Bone marrow (tissue), 2 donors: ENCODE data around the gene ERVW-1.
"Not testable (repeated sequence)": the region's sequence is repeated elsewhere in the genome, so short reads cannot be mapped to it uniquely, and the experiment has no call there.

Experiments
- DNase-seq, 2 donors: peaks; one replicate each; lab custom pipeline; 2025; lab: John Stamatoyannopoulos, UW

ERVW-1 gene, protein sequence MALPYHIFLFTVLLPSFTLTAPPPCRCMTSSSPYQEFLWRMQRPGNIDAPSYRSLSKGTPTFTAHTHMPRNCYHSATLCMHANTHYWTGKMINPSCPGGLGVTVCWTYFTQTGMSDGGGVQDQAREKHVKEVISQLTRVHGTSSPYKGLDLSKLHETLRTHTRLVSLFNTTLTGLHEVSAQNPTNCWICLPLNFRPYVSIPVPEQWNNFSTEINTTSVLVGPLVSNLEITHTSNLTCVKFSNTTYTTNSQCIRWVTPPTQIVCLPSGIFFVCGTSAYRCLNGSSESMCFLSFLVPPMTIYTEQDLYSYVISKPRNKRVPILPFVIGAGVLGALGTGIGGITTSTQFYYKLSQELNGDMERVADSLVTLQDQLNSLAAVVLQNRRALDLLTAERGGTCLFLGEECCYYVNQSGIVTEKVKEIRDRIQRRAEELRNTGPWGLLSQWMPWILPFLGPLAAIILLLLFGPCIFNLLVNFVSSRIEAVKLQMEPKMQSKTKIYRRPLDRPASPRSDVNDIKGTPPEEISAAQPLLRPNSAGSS

DNA sequence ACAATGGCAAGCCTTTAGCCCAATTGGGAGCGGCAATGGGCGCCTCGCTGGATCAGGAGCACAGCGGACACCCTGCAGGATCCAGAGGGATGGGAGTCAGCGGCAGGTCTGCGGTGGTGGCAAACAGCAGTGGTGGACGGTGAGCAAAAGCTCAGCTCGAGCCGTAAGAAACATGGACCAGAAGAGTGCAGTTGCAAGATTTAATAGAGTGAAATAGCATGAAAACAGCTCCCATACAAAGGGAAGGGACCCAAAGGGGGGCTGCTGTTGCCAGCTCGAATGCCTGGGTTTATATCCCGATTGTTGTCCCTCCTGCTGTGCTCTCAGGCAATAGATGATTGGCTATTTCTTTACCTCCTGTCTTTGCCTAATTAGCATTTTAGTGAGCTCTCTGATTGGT, at the start of gene ERVW-1:
TSS of gene ERVW-1 (minus strand) at position 266 of the 400 bp plus-strand sequence. CDS start 7,565 bp downstream, outside the sequence.
- not testable (repeated sequence) for DNase-seq

DNA sequence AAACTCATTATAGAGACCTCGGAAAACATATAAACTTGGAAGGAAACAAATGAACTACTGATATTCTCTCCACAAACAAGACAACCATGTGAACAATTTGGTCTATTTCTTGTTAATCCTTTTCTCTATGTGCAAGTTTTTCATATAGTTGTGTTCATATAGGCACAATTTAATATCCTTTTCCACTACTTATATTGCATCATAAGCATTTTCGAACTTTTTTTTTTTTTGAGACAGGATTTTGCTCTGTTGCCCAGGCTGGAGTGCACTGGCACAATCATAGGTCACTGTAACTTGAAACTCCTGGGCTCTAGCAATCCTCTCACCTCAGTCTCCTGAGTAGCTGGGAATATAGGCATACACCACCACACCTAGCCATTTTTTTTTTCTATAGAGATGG, 45.4 kb upstream of the ERVW-1 start:
- DNase-seq = no peak

DNA sequence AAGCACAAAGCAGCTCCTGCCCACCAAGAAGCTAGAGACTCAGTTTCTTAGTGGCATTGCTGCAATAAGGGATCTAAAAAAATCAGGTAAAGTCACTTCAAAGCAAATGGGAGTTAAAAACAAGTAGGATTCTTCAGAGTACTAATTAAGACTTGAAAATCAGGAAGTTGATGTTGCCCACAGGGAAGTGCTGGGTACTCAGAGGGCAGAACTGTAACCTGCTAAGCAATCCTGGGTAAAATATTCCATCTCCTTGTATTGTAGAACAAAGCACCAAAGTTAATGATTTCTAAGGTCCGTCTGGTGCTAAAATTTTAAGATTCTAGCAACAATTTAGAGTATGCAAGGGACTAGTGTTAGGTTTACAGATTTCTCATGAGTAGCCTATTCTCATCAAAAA, 42.3 kb upstream of the ERVW-1 start:
- no peak for DNase-seq

GRCh38 chr7:92517631-92518030, 39.9 kb upstream of the ERVW-1 start:
- DNase-seq = no peak

- no peak for DNase-seq
These were observed 35.6 kb upstream of the ERVW-1 start for GRCh38 chr7:92513167-92513902.

DNA sequence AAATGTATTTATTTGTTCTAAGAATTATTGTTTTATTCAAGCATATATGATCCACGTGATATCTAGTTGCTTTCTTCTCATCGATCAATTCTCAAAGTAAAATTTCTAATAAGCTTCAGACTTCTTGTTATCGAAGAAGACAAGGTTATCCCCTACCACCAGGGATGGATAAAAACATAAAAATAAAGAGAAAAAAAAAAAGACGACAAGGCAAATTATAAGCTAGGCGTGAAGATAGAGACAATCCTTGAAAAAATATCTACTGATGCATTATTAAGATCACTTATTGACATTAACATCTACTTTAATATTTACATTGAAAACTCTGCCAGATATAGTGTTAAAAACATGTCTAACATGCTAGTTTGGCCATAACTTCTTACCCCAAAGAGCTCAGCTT, 31.2 kb upstream of the ERVW-1 start:
- DNase-seq = no peak

DNA sequence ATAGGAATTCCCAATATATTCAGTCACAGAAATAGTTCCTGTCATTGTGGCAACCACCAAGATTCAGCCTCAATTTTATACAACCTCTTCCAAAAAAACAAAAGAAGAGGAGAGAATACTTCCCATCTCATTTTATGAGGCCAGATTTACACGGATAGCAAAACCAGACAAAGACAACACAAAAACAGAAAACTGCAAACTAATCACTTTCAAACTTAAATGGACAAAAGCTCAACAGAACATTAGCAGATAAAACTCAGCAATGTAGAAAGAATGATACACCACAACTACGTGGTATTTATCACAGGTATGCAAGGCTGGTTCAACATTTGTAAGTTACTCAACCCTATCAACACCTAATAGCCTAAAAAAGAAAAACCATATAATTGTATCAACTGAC, 28.6 kb upstream of the ERVW-1 start:
- DNase-seq = no peak

DNA sequence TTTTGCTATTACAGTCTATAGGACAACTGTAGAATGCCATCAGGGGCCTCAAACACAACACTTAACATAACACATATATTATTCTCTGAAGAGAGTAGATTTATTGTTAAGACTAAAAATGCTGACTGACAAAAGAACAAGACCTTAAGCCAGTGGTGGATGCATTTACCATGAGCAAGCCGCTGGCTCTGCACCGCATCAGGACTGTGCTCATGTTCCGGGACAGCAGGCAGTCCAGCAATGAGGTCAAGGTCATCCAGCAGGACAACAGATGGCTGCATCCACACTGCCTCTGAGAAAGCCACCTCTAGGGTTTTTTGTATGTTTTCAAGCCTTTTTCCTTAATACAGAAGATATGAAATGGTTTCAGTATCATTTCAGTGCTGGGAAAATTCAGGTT, 26.8 kb upstream of the ERVW-1 start:
- no peak for DNase-seq

DNA sequence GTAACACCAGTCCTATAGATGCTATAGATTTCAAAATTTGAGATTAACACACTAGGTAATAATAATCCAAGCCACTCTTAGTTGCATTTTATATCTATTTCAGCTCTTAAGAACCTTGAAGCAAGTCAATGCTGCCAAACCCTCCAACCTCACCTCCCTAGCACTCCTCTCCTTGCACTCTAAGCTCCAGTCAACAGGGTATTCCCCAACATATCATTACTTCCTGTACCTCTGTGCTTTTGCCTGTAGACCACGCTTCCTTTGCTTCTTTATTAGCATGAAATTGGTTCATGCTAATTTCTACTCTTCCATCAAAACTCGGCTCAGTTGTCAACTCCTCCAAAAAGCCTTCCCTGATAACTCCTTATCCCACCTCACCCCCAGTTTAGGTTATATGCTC, 26.0 kb upstream of the ERVW-1 start:
- no peak for DNase-seq

GRCh38 chr7:92498557-92498956, 20.8 kb upstream of the ERVW-1 start:
- DNase-seq = no peak

- DNase-seq = no peak
These were observed 19.1 kb upstream of the ERVW-1 start for GRCh38 chr7:92496876-92497275.

DNA sequence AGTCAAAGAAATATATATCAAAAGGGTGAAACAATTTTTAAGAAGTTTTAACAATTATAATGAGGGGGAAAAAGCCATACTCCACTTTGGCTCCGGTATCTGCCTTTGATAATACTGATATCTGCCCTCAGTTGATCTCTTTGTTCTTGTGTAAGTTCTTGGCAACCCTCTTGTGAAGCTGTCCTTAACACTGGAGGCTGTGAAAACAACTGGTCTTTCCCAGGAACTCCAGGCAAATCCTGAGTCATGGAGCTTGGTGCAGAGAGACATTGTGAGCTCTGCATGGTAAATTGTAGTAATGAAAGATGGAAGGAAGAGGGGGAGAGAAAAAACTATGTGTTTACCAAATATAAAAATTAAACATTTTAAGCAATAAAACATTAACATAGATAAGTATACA, 11.9 kb upstream of the ERVW-1 start:
- no peak for DNase-seq

- DNase-seq = no peak
These were observed 10.1 kb upstream of the ERVW-1 start for GRCh38 chr7:92487804-92488203.

DNA sequence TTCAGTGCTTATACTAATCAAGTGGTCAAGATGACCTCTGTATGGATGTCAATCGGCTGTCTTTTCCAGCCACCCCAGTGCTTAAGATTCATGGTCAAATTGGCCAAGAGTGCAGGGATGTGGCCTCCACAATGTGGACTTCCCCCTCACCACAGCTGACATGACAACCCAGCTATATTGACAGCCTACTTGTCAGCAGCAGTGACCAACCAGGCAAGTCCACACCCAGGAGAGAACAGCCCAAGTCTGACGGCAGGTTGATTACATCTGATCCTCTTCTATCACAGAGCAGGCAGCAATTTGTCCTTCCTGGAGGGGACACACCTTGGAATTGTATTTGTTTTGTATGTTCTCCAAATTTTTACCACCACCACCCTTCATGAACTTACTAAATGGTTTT, 8.2 kb upstream of the ERVW-1 start:
- no peak for DNase-seq

GRCh38 chr7:92485267-92485892, 7.6 kb upstream of the ERVW-1 start:
- no peak for DNase-seq

DNA sequence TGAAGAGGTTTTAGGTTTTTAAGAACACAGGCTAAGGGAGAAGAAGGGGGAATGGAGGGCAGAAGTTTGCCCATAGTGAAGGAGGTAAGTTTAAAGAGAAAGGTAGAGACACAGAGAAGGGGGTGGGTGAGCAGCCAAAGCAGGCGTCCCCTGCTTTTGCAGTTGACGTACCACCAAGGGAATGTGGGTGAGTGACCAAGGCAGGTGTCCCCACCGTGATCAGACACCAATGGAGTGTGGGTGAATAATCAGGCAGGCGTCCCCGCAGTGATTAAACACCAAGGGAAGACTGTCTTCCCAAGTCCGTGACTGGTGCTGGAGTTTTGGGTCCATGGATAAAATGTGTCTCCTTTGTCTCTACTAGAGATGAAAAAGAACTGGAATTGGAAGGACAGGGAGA, 6.5 kb upstream of the ERVW-1 start:
- DNase-seq = not testable (repeated sequence)

GRCh38 chr7:92483624-92484023, 5.9 kb upstream of the ERVW-1 start:
- not testable (repeated sequence) for DNase-seq

GRCh38 chr7:92479146-92479545, 1.4 kb upstream of the ERVW-1 start:
- DNase-seq = not testable (repeated sequence)

GRCh38 chr7:92478711-92479110, 965 bp upstream of the ERVW-1 start:
- DNase-seq = no peak

DNA sequence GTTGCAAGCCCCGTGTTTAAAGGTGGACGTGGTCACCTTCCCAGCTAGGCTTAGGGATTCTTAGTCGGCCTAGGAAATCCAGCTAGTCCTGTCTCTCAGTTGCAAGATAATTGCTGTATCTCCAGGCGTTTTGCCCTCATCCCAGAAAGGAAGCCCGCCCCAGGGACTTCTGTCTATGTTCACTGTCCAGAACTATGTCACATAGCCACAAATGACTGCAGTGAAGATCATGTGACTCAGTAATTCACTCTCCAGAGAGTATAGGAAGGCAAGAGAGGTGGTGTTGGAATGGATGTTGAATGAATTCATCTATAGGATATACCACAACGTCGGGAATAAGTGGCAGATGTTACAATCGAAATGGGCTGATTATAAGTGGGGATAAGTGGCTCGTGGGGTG, 349 bp upstream of the ERVW-1 start:
- DNase-seq = no peak

DNA sequence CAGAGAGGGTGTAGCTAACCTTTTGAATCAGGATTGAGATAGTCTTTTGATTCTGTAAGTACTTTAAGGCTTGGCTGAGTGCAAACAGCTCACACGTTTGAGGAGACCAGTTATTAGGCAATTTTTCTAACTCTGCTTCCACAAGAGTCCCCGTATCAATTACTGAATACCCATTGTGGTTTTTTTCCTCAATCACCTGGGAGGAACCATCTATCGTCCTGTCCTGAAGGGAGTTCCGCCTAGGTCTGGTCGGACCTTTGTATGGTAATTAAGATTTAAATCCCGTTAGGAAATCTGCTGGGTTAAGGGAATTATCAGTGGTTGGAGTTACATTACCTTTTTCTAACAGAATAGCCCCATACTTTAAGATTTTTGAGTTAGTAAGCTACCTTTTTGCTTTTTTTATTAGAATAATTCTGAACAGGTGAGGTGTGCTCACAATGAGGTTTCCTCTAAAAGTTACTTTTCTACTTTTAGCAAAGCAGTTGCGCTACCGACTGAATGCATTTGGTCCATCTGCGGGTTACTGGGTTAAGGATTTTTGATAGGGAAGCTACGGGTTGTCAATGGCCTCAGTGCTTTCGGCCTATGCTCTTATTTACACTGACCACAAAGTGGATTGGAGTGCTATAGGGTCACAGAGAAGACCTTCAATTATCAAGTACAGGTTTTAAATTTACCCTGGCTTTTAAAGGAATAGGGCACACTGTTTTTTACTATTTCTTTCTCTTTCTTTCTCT, 1.7 kb downstream of the ERVW-1 start:
- not testable (repeated sequence) for DNase-seq

DNA sequence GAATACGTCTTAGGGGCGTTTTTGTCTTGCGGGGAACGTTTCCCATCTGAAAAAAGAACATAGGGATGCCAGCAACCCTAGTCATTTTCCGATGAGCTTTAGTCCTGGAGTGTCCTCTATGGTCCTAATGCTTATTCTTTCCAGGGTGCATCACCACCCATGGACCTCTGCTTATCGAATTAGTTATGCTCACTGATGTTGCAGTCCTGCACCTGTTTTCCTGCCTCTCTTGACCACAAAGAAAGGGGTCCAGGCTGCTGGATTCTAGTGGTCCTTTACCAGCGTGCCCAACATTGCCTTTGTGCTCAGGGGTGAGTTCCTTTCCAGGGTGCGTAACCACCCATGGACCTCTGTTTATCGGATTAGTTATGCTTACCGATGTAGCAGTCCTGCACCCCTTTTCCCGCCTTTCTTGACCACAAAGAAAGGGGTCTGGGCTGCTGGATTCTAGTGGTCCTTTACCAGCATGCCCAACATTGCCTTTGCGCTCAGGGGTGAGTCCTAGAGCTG, 2.4 kb downstream of the ERVW-1 start:
- not testable (repeated sequence) for DNase-seq
